EL (cell line): ENCODE results near the gene CAMK1D.
"Not testable (repeated sequence)": the region's sequence is repeated elsewhere in the genome, so short reads cannot be mapped to it uniquely, and the experiment has no call there.

Source experiments
- DNase-seq: peaks from one replicate; pipeline ENCODE4 v3.0.0-alpha.2; 2016

Gene CAMK1D

GRCh38 chr10:12529976-12530375 is 180.6 kb downstream of the CAMK1D start:
- DNase-seq = no peak

- no peak for DNase-seq
These were observed 182.2 kb downstream of the CAMK1D start for GRCh38 chr10:12531305-12532220.

GRCh38 chr10:12533151-12533550 is 183.8 kb downstream of the CAMK1D start:
- no peak for DNase-seq

GRCh38 chr10:12533723-12534122 is 184.4 kb downstream of the CAMK1D start:
- no peak for DNase-seq

GRCh38 chr10:12534824-12535223 is 185.5 kb downstream of the CAMK1D start:
- peak; percentile 60 for DNase-seq

- no peak for DNase-seq
These were observed 186.3 kb downstream of the CAMK1D start for GRCh38 chr10:12535656-12536055.

- DNase-seq = no peak
These were observed 189.2 kb downstream of the CAMK1D start for GRCh38 chr10:12538491-12538995.

GRCh38 chr10:12539350-12540164 is 190.2 kb downstream of the CAMK1D start:
- no peak for DNase-seq

GRCh38 chr10:12540341-12540781 is 191.0 kb downstream of the CAMK1D start:
- DNase-seq = peak; percentile 15

GRCh38 chr10:12541446-12542067 is 192.2 kb downstream of the CAMK1D start:
- DNase-seq = no peak

- DNase-seq = no peak
These were observed 192.9 kb downstream of the CAMK1D start for GRCh38 chr10:12542133-12542670.

GRCh38 chr10:12543589-12543988 is 194.2 kb downstream of the CAMK1D start:
- no peak for DNase-seq

- DNase-seq = not testable (repeated sequence)
These were observed 196.9 kb downstream of the CAMK1D start for GRCh38 chr10:12546160-12546802.

GRCh38 chr10:12547301-12547771 is 198.0 kb downstream of the CAMK1D start:
- no peak for DNase-seq

GRCh38 chr10:12549297-12549696 is 199.9 kb downstream of the CAMK1D start:
- DNase-seq = no peak

GRCh38 chr10:12550994-12551393 is 201.6 kb downstream of the CAMK1D start:
- DNase-seq = no peak

- DNase-seq = no peak
These were observed 206.7 kb downstream of the CAMK1D start for GRCh38 chr10:12556039-12556438.

- DNase-seq = no peak
These were observed 210.3 kb downstream of the CAMK1D start for GRCh38 chr10:12559578-12560178.

GRCh38 chr10:12561307-12561706 is 212.0 kb downstream of the CAMK1D start:
- DNase-seq = no peak

GRCh38 chr10:12561720-12562119 is 212.4 kb downstream of the CAMK1D start:
- DNase-seq = no peak

- no peak for DNase-seq
These were observed 214.1 kb downstream of the CAMK1D start for GRCh38 chr10:12563489-12563888.

- no peak for DNase-seq
These were observed 214.8 kb downstream of the CAMK1D start for GRCh38 chr10:12564173-12564572.
